IPS-18a (cell line): ENCODE measurements around the gene OTOS.

ENCODE experiments used
- H3K27ac ChIP-seq: one replicate; pipeline ENCODE4 v1.5.1; 2013; ENCODE audit warnings: low read length
- H3K27me3 ChIP-seq: one replicate; pipeline ENCODE4 v1.6.1; 2013; ENCODE audit warnings: mild to moderate bottlenecking, low read length; ENCODE audit not compliant: control insufficient read depth, insufficient read depth
- H3K36me3 ChIP-seq: one replicate; pipeline ENCODE4 v1.6.1; 2013; ENCODE audit warnings: low read depth, low read length; ENCODE audit not compliant: control insufficient read depth
- H3K4me1 ChIP-seq: one replicate; pipeline ENCODE4 v1.6.1; 2013; ENCODE audit warnings: low read depth, low read length; ENCODE audit not compliant: control insufficient read depth
- H3K4me3 ChIP-seq: one replicate; pipeline ENCODE4 v1.5.1; 2013; ENCODE audit warnings: low read length
- H3K9ac ChIP-seq: one replicate; pipeline ENCODE4 v1.6.1; 2013; ENCODE audit warnings: mild to moderate bottlenecking, low read length, moderate library complexity
- H3K9me3 ChIP-seq: one replicate; pipeline ENCODE4 v1.6.1; 2013; ENCODE audit warnings: low read depth, low read length; ENCODE audit not compliant: control insufficient read depth

OTOS gene

DNA sequence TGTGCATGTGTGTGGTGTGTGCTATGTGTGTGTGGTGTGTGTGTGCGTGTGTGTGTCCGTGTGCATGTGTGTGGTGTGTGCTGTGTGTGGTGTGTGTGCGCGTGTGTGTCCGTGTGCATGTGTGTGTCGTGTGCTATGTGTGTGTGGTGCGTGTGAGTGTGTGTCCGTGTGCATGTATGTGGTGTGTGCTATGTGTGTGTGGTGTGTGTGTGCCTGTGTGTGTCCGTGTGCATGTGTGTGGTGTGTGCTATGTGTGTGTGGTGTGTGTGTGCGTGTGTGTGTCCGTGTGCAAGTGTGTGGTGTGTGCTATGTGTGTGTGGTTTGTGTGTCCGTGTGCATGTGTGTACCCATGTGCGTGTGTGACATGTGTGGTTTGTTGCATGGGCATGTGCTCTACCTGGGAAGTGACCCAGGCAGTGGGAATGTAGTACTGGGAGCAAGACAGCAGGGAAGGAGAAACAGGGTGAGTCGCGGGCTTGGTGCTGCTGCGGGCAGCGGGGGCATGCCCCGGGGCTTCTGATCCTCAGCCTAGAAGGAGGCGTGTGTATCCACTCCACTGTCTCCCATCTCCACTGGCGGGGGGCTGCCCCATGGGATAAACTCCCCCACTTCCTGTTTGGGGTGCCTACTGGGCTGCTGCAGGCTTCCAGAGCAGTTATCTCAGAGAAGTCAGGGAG, 7.6 kb upstream of the OTOS start:
- H3K27me3 ChIP-seq: no peaks in the 10 kb centered on the region
- no peak overlapping the region for H3K4me3 ChIP-seq
- no peak overlapping the region for H3K27ac ChIP-seq
- no peak overlapping the region for H3K9ac ChIP-seq
- no peaks in the 10 kb centered on the region for H3K4me1 ChIP-seq
- no peaks in the 10 kb centered on the region for H3K36me3 ChIP-seq
- H3K9me3 ChIP-seq: no peaks in the 10 kb centered on the region

GRCh38 chr2:240147382-240147781, 6.9 kb upstream of the OTOS start:
- Histone ChIP-seq H3K4me1 (no peaks in the 10 kb centered on the region), H3K27me3 (no peaks in the 10 kb centered on the region), H3K9me3 (no peaks in the 10 kb centered on the region), H3K4me3 (no peak overlapping the region), H3K9ac (no peak overlapping the region), H3K27ac (no peak overlapping the region), H3K36me3 (no peaks in the 10 kb centered on the region)

DNA sequence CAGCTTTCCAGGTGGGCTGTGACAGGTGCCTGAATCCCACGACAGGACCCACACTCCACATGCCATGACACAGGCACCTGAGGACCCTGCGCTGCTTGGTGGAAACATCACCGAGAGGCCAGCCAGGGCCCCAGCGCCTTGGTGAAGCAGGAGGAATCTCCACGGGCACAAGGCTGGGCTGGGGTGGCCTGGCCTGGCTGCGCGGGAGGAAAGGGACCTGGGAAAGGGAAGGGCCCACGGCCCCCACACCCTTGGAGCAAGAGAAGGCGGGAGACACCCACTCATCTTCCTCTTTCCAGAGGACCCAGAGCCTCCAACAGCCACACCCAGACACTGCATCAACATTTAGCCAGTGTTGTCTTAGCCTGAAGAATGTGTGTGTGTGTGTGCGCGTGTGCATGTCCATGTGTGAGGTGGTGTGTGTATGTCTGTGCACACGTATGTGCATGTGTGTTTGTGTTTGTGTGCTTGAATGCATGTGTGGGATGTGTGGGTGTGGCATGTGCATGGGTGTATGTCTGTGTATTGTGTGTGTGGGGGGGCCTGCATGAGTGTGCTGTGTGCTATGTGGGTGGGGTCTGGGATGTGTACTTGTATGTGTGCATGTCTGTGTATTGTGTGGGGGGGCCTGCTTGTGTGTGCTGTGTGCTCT, 6.3 kb upstream of the OTOS start:
- Histone ChIP-seq H3K4me3 (no peak overlapping the region), H3K4me1 (no peaks in the 10 kb centered on the region), H3K36me3 (no peaks in the 10 kb centered on the region), H3K9me3 (no peaks in the 10 kb centered on the region), H3K27me3 (no peaks in the 10 kb centered on the region), H3K27ac (no peak overlapping the region), H3K9ac (no peak overlapping the region)

DNA sequence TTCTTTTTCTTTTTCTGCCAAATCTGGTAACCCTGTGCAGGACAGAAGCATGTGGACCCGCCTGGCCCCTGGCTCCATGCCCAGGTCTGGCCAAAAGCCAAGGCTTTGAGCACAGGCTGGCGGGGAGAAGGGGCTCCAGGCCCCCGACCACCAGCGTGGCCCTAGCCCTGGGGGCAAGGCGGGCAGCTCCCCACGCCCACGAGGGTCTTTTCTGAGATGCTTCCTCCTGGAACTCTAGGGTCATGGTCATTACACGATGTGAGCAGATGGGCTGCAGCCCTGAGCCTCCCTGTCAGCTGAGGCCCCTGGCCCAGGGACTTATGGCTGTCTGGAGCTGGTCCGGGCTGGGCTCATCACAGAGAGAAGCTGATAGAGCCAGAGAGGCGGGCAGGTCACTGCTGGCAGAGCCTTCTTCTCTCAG, 5.7 kb upstream of the OTOS start:
- Histone ChIP-seq H3K27me3 (no peaks in the 10 kb centered on the region), H3K27ac (no peak overlapping the region), H3K36me3 (no peaks in the 10 kb centered on the region), H3K9me3 (no peaks in the 10 kb centered on the region), H3K4me3 (no peak overlapping the region), H3K4me1 (no peaks in the 10 kb centered on the region), H3K9ac (no peak overlapping the region)

- H3K9me3 ChIP-seq: no peaks in the 10 kb centered on the region
- no peaks in the 10 kb centered on the region for H3K4me1 ChIP-seq
- H3K36me3 ChIP-seq: no peaks in the 10 kb centered on the region
- H3K4me3 ChIP-seq: no peak overlapping the region
- no peak overlapping the region for H3K9ac ChIP-seq
- H3K27me3 ChIP-seq: no peaks in the 10 kb centered on the region
- H3K27ac ChIP-seq: no peak overlapping the region
These were observed 5.0 kb upstream of the OTOS start for GRCh38 chr2:240145461-240145860.

- no peak overlapping the region for H3K9ac ChIP-seq
These were observed 4.3 kb upstream of the OTOS start for GRCh38 chr2:240144649-240145261.

GRCh38 chr2:240143801-240144648, 3.6 kb upstream of the OTOS start:
- no peak overlapping the region for H3K27ac ChIP-seq
- no peaks in the 10 kb centered on the region for H3K9me3 ChIP-seq
- H3K4me1 ChIP-seq: no peaks in the 10 kb centered on the region
- no peak overlapping the region for H3K9ac ChIP-seq
- H3K36me3 ChIP-seq: no peaks in the 10 kb centered on the region
- no peak overlapping the region for H3K4me3 ChIP-seq
- H3K27me3 ChIP-seq: no peaks in the 10 kb centered on the region

More at GRCh38 chr2:240144649-240145261, 4.3 kb upstream of the OTOS start:
- Histone ChIP-seq H3K4me3 (no peak overlapping the region), H3K27me3 (no peaks in the 10 kb centered on the region), H3K27ac (no peak overlapping the region), H3K36me3 (no peaks in the 10 kb centered on the region), H3K4me1 (no peaks in the 10 kb centered on the region), H3K9me3 (no peaks in the 10 kb centered on the region)

DNA sequence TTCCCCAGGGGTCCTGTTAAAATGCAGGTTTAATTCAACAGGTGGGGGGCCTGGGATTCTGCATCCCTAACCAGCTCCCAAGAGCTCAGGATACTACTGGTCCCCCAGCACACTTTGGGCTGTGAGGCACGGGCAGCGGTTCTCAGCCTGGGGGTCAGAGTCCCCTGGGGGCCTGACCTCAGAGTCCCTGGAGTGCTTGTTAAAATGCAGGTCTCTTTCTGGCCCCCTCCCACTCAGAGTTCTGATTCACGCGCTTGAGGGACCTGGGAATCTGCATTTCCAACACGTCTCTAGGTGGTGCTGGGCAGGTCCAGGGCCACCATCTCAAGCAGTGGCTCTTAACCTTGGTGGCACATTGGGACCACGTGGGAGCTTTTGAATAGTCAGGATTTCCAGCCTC, 2.8 kb upstream of the OTOS start:
- no peaks in the 10 kb centered on the region for H3K9me3 ChIP-seq
- no peaks in the 10 kb centered on the region for H3K36me3 ChIP-seq
- H3K27ac ChIP-seq: no peak overlapping the region
- H3K27me3 ChIP-seq: no peaks in the 10 kb centered on the region
- no peak overlapping the region for H3K4me3 ChIP-seq
- no peak overlapping the region for H3K9ac ChIP-seq
- no peaks in the 10 kb centered on the region for H3K4me1 ChIP-seq

- Histone ChIP-seq H3K9me3 (no peaks in the 10 kb centered on the region), H3K27me3 (no peaks in the 10 kb centered on the region), H3K4me1 (no peaks in the 10 kb centered on the region), H3K27ac (no peak overlapping the region), H3K4me3 (no peak overlapping the region), H3K36me3 (no peaks in the 10 kb centered on the region), H3K9ac (no peak overlapping the region)
These were observed 2.4 kb upstream of the OTOS start for GRCh38 chr2:240142859-240143258.

DNA sequence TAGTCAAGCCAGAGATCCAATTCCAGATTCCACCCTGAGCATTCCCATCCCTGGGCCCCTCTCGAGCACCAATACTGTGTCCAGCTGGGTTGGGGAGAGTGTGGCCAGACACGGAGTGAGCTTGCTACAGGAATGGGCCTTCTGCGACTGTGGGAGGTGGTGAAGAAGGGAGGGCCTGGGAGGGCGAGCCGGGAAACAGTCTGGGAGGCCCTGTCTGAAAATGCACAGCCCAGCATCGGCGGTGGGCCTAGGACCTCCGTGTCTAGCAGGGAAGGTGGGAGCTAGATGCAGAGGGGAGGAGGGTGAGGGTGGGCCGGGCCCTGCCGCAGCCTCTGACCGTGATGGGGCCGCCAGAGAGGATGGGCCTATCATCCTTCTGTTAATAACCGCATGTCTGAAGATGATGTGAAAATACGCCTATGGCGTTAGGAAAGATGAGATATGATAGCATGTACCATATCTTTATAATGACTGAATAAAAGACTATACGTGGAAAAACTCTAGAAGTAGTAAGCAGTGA, 1.9 kb upstream of the OTOS start:
- Histone ChIP-seq H3K9ac (no peak overlapping the region), H3K4me3 (no peak overlapping the region), H3K4me1 (no peaks in the 10 kb centered on the region), H3K36me3 (no peaks in the 10 kb centered on the region), H3K9me3 (no peaks in the 10 kb centered on the region), H3K27ac (no peak overlapping the region), H3K27me3 (peaks cover 4% of the 10 kb centered on the region)

DNA sequence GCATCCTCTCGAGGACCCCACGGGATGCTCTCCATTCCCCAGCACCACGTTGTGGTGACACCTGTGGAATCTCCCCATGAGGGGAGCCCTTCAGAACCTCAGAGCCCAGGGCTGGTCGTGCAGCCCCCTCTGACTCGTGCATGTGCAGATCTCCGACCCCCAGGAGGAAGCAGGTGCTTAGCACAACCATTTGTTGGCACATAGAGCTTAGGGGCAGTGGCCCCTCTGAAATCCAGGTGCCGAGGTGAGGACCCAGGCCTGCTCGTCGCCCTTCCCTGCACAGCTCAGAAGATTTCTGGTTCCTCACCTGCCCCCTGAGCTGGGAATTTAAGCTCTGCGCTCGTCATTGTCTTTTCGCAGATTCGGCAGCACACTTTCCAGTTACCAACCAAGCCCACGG, 1.3 kb upstream of the OTOS start:
- Histone ChIP-seq H3K9ac (no peak overlapping the region), H3K9me3 (no peaks in the 10 kb centered on the region), H3K4me3 (no peak overlapping the region), H3K4me1 (no peaks in the 10 kb centered on the region), H3K27me3 (peaks cover 10% of the 10 kb centered on the region), H3K36me3 (no peaks in the 10 kb centered on the region), H3K27ac (no peak overlapping the region)
